SIG-M5 (cell line): ENCODE data around the gene DSCAML1.

ENCODE experiments used
- DNase-seq: peaks from one replicate; lab custom pipeline; 2025; lab: John Stamatoyannopoulos, UW

The DSCAML1 gene

DNA sequence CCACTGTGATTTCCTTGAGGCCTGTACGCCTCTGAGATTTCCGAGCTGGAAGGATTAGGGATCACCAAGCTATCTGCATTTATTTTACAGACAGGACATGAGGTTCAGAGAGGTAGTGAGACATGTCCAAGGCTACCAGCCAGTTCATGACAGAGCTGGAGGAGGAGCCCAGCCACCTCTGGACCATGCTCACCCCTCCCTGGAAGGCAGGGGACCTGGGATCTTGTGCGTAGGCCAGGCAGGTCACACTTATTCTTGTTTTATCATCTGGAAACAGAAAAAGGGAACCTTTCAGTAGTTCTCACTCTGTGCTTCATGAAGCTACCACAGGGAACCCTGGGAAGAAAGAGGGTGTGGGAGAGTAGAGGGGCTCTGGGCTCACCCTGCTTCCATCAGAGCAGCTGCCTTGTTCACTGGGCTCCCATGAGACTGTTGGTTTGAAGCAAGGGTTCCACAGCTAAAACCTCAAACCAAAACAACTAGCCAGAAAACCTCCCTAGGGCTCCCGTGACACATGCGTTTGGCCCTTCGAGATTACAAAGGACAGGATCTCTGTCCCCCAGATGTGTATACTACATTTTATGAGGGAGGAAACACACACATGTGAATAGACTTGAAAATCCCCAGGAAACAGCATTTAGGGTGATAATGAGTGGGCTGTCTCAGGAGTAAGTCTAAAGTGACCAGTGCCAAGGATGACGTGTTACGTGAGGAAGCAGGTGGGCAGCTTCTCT lies 106.4 kb downstream of the DSCAML1 start:
- no peak for DNase-seq

GRCh38 chr11:117688255-117688797 lies 108.7 kb downstream of the DSCAML1 start:
- no peak for DNase-seq

DNA sequence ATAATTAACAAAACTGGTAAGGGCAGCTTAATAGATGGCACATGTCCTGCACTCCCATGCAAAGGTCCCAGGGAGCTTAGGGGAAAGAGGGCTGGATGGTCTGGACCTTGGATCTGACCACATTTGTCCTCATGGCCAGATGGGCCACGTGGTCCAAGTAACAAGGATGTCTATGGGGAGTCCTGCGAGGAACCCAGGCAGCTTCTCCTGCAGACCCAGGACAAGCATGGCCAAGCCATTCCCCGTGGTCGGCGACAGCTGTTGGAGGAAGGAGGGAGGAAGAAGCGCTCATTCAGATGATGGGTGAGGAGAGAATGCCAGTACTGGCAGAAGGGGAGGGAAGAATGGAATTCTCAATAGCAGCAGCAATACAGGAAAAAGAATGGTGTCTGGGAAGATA lies 109.2 kb downstream of the DSCAML1 start:
- DNase-seq, result no peak

- DNase-seq, result no peak
Observed at GRCh38 chr11:117686711-117687110, 110.3 kb downstream of the DSCAML1 start.

- no peak for DNase-seq
Observed at GRCh38 chr11:117685566-117685965, 111.5 kb downstream of the DSCAML1 start.

DNA sequence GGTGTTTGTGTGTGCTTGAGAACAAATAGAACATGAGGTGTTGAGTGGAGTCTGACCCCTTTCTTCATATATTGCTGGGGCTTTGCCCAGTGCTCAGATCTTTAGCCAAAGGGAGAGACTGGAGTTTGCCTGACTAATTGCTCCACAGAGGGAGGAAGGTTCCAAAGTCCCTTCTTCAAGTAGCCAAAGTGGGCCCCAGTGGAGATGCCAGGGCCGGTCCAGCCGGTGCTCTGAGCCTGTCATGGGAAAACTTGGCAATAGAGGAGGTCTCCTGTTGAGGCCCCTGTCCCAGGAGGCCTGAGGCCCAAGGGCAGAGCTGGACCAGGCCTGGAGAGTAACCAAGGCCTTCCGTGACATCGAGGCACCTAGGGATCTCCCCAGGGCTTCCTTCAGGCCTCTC lies 112.3 kb downstream of the DSCAML1 start:
- no peak for DNase-seq

DNA sequence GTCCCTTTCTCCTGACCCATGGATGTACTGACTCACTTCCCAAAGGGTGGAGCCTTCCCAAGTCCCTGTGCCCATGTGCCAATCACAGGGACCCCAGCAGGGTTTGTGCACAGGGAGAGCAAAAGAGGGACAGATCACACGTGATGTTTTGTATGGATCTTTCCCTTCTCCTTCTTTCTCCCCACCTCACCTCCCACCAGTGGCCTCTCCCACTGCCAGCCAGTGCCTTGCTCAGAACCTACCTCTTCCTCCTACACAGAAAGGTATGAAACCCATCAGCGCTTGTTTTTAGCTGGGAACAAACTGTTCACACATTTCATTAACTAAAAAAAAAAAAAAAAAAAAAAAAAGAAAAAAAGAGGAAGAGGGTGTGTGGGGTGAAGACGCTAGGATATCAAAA lies 112.9 kb downstream of the DSCAML1 start:
- DNase-seq, result no peak

- DNase-seq, result no peak
Observed at GRCh38 chr11:117681438-117681837, 115.6 kb downstream of the DSCAML1 start.

GRCh38 chr11:117679461-117679860 lies 117.6 kb downstream of the DSCAML1 start:
- DNase-seq, result no peak

- no peak for DNase-seq
Observed at GRCh38 chr11:117678658-117679406, 118.2 kb downstream of the DSCAML1 start.

GRCh38 chr11:117677729-117678310 lies 119.2 kb downstream of the DSCAML1 start:
- DNase-seq, result no peak

GRCh38 chr11:117676501-117676900 lies 120.5 kb downstream of the DSCAML1 start:
- DNase-seq, result no peak

DNA sequence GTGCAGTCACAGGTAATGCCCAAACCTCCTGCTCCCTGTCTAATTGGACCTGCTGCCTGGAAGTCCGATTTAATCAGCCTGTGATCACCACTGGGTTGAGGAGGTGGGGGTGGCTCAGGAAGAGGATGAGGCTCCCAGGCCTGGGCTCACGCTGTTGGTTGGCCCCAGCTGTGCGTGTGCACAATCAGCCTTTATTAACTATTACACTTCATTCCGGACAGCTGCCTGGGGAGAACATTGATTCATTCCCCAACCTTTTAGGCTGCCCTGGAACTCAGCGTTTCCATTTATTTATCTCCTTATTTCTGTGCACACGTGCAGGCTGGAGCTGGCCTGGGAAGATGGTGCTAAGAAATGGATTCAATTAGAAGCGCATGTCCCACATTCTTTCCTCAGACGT lies 123.4 kb downstream of the DSCAML1 start:
- no peak for DNase-seq

GRCh38 chr11:117671370-117671769 lies 125.6 kb downstream of the DSCAML1 start:
- DNase-seq, result no peak

DNA sequence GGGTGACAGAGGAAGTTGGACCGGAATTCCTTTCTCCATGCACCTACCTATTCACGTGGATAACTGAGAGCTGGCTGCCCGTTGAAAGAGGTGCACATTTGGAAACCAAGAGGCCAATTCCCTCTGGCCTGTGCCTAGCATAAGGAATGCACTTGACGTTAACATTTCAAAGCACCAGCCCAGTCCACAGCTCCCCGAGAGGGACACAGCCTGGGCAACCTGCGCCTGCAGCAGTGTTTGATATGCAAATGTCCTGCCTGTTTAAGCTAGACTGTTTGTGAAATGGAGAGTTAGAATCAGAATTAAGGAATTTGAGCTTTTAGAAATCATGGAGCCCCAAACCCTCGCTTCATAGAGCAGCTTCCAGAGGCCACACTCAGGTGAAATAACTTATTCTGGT lies 126.1 kb downstream of the DSCAML1 start:
- DNase-seq, result no peak

DNA sequence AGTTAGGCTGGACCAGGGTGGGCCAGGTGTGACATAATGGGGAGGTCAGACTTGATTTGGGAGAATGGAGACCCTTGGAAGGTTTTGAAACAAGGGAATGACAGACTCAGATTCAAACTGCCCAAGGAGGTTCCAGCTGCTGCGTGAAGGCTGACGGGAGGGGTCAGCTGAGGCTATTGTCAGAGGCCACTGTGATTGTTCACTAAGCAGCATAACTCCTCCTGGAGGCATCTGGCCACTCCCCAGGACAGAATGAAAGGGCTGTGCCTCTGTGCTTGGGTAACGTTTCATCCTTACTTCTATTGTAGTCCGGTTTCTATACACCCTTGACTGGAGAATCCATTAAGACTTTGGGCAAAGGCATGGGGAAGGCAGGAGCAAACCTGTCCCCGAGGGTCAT lies 126.6 kb downstream of the DSCAML1 start:
- DNase-seq, result no peak

- no peak for DNase-seq
Observed at GRCh38 chr11:117669616-117670015, 127.4 kb downstream of the DSCAML1 start.

GRCh38 chr11:117669062-117669461 lies 128.0 kb downstream of the DSCAML1 start:
- no peak for DNase-seq

GRCh38 chr11:117668321-117668751 lies 128.7 kb downstream of the DSCAML1 start:
- DNase-seq, result no peak

DNA sequence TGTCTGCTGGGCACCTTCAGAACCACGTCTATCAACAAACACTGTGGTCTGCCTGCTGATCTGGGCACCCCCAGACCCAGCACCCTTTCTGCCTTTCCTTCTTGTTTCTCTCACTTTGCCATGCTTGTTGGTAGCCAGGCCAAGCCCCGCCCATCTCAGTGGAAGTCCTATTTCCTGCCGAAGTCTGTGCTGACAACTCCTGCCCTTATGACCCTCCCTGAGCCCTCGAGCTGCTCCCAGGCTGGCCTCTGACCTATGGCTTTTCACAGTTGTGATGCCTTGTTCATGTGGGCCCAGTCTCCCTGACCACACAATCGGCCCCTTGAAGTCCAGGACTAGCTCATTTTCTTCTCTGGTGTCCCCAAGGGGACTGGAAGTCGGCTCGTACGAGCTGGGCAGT lies 132.1 kb downstream of the DSCAML1 start:
- DNase-seq, result no peak

GRCh38 chr11:117663821-117664220 lies 133.2 kb downstream of the DSCAML1 start:
- DNase-seq, result no peak

DNA sequence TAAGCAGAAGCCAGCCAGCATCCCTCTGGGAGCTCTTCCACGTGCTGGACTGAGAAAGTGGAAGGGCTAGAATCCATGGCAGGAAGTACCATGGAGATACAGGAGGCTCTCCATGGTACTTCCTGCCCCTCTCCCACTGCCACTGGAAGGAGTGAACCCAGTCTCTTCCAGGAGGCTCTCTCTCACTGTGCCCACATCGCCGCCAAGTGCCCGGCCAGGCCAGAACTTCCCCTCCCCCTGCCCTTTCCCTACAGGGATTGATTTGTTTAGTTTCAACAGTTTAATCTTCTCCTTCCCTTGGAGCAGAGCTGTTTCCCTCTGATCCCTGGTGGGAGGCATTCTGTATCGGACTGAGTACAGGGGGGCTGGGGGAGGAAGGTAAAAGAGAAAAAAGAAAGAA lies 133.6 kb downstream of the DSCAML1 start:
- DNase-seq, result no peak
